HG02981 (cell line): ENCODE measurements around the gene LRRC74B.

ENCODE experiments used
- ATAC-seq: cut with Tn5 transposase; IDR thresholded peaks from one replicate; pipeline ENCODE4 v1.9.1; 2021; ENCODE audit warnings: mild to moderate bottlenecking, moderate library complexity; ENCODE audit not compliant: unreplicated experiment

LRRC74B gene

GRCh38 chr22:21013657-21014201 is 32.0 kb upstream of the LRRC74B start:
- no peak for ATAC-seq

DNA sequence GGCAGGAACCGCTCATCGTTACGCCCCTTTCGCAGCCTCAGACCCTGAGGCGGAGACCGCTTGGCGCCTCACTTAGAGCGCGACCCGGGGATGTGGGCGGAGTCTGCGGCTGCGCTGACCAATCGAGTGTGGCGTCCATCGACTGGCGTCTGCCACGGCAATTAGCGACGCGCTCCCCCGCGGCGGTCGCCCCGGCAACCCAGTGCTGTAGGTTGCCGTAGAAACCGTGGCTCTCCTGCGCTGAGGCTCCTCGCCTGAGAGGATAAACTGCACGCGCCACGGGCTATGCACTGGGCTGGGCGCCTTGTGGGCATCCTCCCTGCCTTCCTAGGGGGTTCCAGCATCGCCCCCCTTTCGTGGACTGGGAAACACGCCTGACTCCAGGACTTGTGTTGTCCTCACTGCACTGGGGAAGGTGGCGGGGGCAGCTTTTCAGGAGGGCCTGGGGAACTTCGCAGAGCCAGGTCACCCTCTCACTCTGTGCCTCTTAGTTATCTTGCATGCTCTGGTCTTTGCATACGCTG is 31.5 kb upstream of the LRRC74B start:
- peak; percentile 81 for ATAC-seq

DNA sequence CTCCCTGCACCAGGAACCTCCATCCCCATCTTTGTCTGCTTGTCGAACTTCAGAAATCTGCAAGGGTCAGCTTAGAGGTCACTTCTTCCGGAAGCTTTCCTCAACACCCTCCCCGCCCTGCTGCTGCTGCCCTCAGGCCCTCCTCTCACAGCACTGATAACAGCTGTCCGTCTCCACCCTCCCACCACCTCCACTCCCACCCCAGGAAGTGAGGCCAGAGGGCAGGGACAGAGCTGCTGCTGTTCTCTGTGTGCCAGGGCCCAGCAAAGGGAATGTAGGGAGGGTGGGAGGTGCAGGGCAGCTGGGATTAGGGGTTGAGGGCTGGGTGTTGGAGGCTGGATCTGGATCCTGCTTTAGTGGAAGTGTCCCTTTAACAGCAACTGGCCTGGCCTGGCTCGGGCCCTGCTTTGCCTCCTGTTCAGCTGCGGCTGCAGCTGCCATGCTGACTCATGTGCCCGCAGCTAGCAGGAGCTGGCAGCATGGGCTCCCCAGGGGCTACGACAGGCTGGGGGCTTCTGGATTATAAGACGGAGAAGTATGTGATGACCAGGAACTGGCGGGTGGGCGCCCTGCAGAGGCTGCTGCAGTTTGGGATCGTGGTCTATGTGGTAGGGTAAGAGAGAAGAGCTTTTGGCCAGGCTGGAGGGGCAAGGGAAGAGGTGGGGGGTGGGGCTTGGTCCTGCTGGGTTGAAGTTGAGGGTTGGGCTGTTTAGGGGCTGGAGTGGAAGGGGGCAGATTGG is 30.9 kb upstream of the LRRC74B start, which contains the start of gene P2RX6:
Gene P2RX6, plus strand, starts transcription at position 440 of the 740 bp plus-strand sequence. Its CDS starts 10 bp downstream, at position 450.
- ATAC-seq, result no peak

- ATAC-seq, result no peak
Observed at GRCh38 chr22:21015466-21016006, 30.2 kb upstream of the LRRC74B start.

DNA sequence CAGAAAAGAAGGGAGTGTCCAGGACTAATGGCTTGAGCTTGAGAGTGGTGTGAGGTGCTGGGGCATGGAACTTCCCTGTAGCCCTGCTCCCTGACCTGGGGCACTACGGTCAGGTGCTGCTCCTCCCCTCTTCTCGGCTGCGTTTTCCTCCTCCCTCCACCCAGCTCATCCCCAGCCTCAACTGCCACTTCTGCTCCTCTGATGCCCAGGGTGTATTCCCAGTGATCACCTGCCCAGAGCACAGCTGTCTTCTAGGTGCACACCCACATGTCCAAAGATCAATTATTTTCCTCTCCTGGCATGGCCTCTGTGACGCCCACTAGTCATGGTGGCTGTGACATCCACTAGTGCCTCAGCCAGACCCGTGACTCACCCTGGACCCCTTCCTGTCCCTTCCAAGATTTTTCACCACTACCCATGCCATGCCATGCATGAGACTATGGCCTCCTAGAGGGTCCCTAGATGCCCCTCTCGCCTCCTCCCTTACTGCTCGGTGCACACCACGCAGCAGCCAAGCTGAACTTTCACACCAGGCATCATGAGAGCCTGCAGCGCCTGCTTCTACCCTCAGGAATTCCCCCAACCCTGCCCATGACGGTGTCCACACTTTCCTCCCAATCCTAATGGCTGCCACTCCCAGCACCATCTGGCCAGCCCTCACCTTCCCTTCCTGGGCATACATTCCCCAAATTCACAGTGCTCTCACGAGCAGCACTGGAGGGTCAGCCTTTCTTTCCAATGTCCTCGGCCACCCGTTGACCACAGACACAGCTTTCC is 28.9 kb upstream of the LRRC74B start:
- no peak for ATAC-seq

DNA sequence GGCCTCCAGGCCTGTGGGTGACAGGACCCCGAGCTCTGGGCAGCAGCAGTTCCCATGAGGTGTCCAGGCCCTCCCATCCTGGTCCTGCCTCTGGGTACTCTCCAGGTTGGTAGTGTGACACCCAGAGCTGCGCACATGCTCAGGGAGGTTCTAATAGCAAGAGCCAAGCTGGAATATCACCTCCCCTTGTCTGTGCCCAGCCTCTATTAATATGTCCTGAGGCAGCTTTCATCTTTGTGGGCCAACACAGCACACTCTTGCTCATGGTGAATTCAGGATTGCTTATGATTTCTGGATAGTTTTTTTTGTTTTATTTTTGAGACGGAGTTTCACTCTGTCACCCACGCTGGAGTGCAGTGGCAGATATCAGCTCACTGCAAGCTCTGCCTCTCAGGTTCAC is 27.4 kb upstream of the LRRC74B start:
- ATAC-seq, result no peak

DNA sequence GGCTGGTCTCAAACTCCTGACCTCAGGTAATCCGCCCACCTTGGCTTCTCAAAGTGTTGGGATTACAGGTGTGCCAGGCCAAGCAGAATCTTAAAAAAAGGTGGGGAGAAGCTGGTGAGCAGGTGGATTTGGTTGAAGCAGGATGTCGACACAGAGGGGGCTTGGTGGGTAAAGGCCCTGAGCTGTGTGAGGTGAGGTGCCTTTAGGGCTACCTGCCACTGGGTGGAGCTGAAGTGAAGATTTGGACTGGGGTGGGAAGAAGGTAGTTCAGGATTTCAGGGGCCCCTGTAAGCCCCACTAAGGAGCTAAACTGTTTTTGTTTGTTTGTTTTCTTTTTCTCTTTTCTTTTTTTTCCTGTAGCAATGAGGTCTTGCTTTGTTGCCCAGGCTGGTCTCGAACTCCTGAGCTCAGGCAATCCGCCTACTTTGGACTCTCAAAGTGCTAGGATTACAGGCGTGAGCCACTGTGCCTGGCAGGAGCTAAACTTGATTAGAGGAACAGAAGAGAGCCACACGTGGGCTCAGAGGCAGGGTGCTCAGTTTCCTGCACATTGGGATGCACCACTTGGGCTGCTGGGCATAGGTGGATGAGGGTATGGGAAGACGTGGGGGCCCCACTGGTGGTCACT is 24.8 kb upstream of the LRRC74B start:
- ATAC-seq, result no peak

- ATAC-seq, result no peak
Observed at GRCh38 chr22:21022507-21022906, 23.2 kb upstream of the LRRC74B start.

DNA sequence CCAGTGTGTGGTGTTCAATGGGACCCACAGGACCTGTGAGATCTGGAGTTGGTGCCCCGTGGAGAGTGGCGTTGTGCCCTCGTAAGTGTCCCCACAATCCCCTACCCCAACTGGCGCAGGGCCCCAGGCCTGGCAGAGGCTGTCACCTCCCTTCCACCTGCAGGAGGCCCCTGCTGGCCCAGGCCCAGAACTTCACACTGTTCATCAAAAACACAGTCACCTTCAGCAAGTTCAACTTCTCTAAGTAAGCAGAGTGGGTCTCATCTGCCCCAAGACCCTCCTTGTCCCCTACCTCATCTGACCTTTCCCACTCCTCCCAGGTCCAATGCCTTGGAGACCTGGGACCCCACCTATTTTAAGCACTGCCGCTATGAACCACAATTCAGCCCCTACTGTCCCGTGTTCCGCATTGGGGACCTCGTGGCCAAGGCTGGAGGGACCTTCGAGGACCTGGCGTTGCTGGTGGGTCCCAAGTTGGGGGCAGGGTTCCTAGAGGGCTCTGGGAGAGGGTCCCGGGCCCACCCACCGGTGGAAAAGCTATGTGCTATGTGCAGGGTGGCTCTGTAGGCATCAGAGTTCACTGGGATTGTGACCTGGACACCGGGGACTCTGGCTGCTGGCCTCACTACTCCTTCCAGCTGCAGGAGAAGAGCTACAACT is 22.7 kb upstream of the LRRC74B start:
- no peak for ATAC-seq

- ATAC-seq, result no peak
Observed at GRCh38 chr22:21025266-21025665, 20.5 kb upstream of the LRRC74B start.

- no peak for ATAC-seq
Observed at GRCh38 chr22:21025763-21026755, 19.7 kb upstream of the LRRC74B start.

- no peak for ATAC-seq
Observed at GRCh38 chr22:21026783-21027692, 18.7 kb upstream of the LRRC74B start.

GRCh38 chr22:21028277-21029251 is 17.2 kb upstream of the LRRC74B start:
- ATAC-seq, result no peak

- ATAC-seq, result no peak
Observed at GRCh38 chr22:21029486-21030025, 16.2 kb upstream of the LRRC74B start.

- ATAC-seq, result no peak
Observed at GRCh38 chr22:21030032-21030431, 15.7 kb upstream of the LRRC74B start.

- no peak for ATAC-seq
Observed at GRCh38 chr22:21030621-21031544, 14.9 kb upstream of the LRRC74B start.
